ENCODE measurements around the gene SLC25A14.
"Not testable (repeated sequence)": the region's sequence is repeated elsewhere in the genome, so short reads cannot be mapped to it uniquely, and the experiment has no call there.

Gene SLC25A14

GRCh38 chrX:130339408-130340222 is at the start of gene SLC25A14:
Gene SLC25A14 (plus strand): TSS chrX:130339919. CDS start chrX:130340279, 360 bp downstream.
- peak; percentile 46 to 94 (median 68) for DNase-seq
- intact Hi-C loops (cut with DNase I): loop anchor here (10.0 kb wide), 1 partner anchor 575 kb away; no protein-coding TSS in a partner anchor

- no peak for DNase-seq
- intact Hi-C loops (cut with DNase I): no loop called here
These were observed 44.0 kb upstream of the SLC25A14 start for GRCh38 chrX:130295519-130296296.

GRCh38 chrX:130296297-130296678 is 43.4 kb upstream of the SLC25A14 start:
- no peak for DNase-seq
- intact Hi-C loops (cut with DNase I): no loop called here

GRCh38 chrX:130296743-130297142 is 43.0 kb upstream of the SLC25A14 start:
- intact Hi-C loops (cut with DNase I): no loop called here
- DNase-seq: no peak

- DNase-seq: no peak
- intact Hi-C loops (cut with DNase I): no loop called here
These were observed 40.3 kb upstream of the SLC25A14 start for GRCh38 chrX:130299279-130300009.

GRCh38 chrX:130300010-130300282 is 39.8 kb upstream of the SLC25A14 start:
- no peak for DNase-seq
- intact Hi-C loops (cut with DNase I): no loop called here

GRCh38 chrX:130301405-130301804 is 38.3 kb upstream of the SLC25A14 start:
- intact Hi-C loops (cut with DNase I): no loop called here
- DNase-seq: no peak

- DNase-seq: no peak
- intact Hi-C loops (cut with DNase I): no loop called here
These were observed 37.7 kb upstream of the SLC25A14 start for GRCh38 chrX:130301977-130302376.

GRCh38 chrX:130304587-130305368 is 34.9 kb upstream of the SLC25A14 start:
- no peak for DNase-seq
- intact Hi-C loops (cut with DNase I): no loop called here

GRCh38 chrX:130319886-130320285 is 19.8 kb upstream of the SLC25A14 start:
- intact Hi-C loops (cut with DNase I); DNase-seq: not testable (repeated sequence)

- intact Hi-C loops (cut with DNase I): no loop called here
- DNase-seq: no peak
These were observed 18.2 kb upstream of the SLC25A14 start for GRCh38 chrX:130321550-130321949.

GRCh38 chrX:130330146-130330545 is 9.6 kb upstream of the SLC25A14 start:
- intact Hi-C loops (cut with DNase I): loop anchor here (10.0 kb wide), 1 partner anchor 585 kb away; no protein-coding TSS in a partner anchor
- DNase-seq: no peak

- intact Hi-C loops (cut with DNase I): loop anchor here (10.0 kb wide), 1 partner anchor 584 kb away; no protein-coding TSS in a partner anchor
- peak in 9 of 10 donors; percentile 22 to 89 (median 41) for DNase-seq
These were observed 9.0 kb upstream of the SLC25A14 start for GRCh38 chrX:130330706-130331105.

- intact Hi-C loops (cut with DNase I): loop anchor here (10.0 kb wide), 1 partner anchor 578 kb away; no protein-coding TSS in a partner anchor
- no peak for DNase-seq
These were observed 3.2 kb upstream of the SLC25A14 start for GRCh38 chrX:130336531-130336930.

- intact Hi-C loops (cut with DNase I): loop anchor here (10.0 kb wide), 1 partner anchor 576 kb away; no protein-coding TSS in a partner anchor
These were observed 850 bp upstream of the SLC25A14 start for GRCh38 chrX:130338869-130339268.

GRCh38 chrX:130340271-130340670 is 552 bp downstream of the SLC25A14 start:
- intact Hi-C loops (cut with DNase I): no loop called here
- DNase-seq: no peak

More at GRCh38 chrX:130338869-130339268, 850 bp upstream of the SLC25A14 start:
- DNase-seq: not testable (repeated sequence)

GRCh38 chrX:130343411-130343810 is 3.7 kb downstream of the SLC25A14 start:
- DNase-seq: no peak
- intact Hi-C loops (cut with DNase I): no loop called here

GRCh38 chrX:130347321-130347720 is 7.6 kb downstream of the SLC25A14 start:
- intact Hi-C loops (cut with DNase I): no loop called here
- DNase-seq: no peak

GRCh38 chrX:130351567-130351966 is 11.8 kb downstream of the SLC25A14 start:
- DNase-seq: no peak

GRCh38 chrX:130352050-130352449 is 12.3 kb downstream of the SLC25A14 start:
- DNase-seq; intact Hi-C loops (cut with DNase I): not testable (repeated sequence)

More at GRCh38 chrX:130351567-130351966, 11.8 kb downstream of the SLC25A14 start:
- intact Hi-C loops (cut with DNase I): no loop called here
